Placental epithelial cell (primary cell): ENCODE results near the gene CETN2. TPM values are rescaled to one million over a fixed set of nuclear protein-coding genes. Genes with fewer than 3 reads are reported as not detected.

Source experiments
- total RNA-seq: library from RNA; depleted of rRNA; stranded (reverse); fragments of >200 nt; gene quantifications from 2 replicates; pipeline ENCODE4 v1.2.3, GENCODE V29; 2012

Gene CETN2
- total RNA-seq, result 34.1 and 37.3 TPM in 2 replicates

GRCh38 chrX:152830312-152831305 is at the start of gene CETN2, which contains the start of gene NSDHL:
Gene CETN2, minus strand, starts transcription at chrX:152830757. Its CDS starts 47 bp downstream, at chrX:152830710.
Gene NSDHL, plus strand, starts transcription at chrX:152831063. Its CDS starts 15,262 bp downstream, at chrX:152846325.

Other genes with a start within 250 kb of the CETN2 start
- gene GABRQ, start 192.9 kb downstream of the CETN2 start, total RNA-seq, result under 0.01 TPM in 1 of 2 replicates, not detected in the other
- gene MAGEA3, start 132.0 kb downstream of the CETN2 start, total RNA-seq, result not detected in 2 replicates
- not detected in 2 replicates for gene CSAG2, start 121.5 kb downstream of the CETN2 start, total RNA-seq
- not detected in 2 replicates for gene MAGEA2B, start 116.1 kb downstream of the CETN2 start, total RNA-seq
- not detected in 2 replicates for gene CSAG1, start 97.0 kb downstream of the CETN2 start, total RNA-seq
- not detected in 2 replicates for gene MAGEA12, start 97.0 kb downstream of the CETN2 start, total RNA-seq
- not detected in 2 replicates for gene MAGEA2, start 76.9 kb downstream of the CETN2 start, total RNA-seq
- gene CSAG3, start 71.5 kb downstream of the CETN2 start, total RNA-seq, result not detected in 2 replicates
- gene MAGEA6, start 61.1 kb downstream of the CETN2 start, total RNA-seq, result not detected in 2 replicates
- 8.6 and 22.8 TPM in 2 replicates for gene NSDHL, start 306 bp upstream of the CETN2 start, total RNA-seq
- gene ZNF185, start 67.3 kb upstream of the CETN2 start, total RNA-seq, result 36.5 and 76.3 TPM in 2 replicates
- not detected in 2 replicates for gene PNMA5, start 163.4 kb upstream of the CETN2 start, total RNA-seq
- not detected in 2 replicates for gene PNMA3, start 225.7 kb upstream of the CETN2 start, total RNA-seq
- gene PNMA6A, start 241.7 kb upstream of the CETN2 start, total RNA-seq, result under 0.01 and 0.11 TPM in 2 replicates